Measurements from ENCODE around the gene MAGI1. TPM values are rescaled to one million over a fixed set of nuclear protein-coding genes. Genes with fewer than 3 reads are reported as not detected.
A peak's percentile ranks its signal among the peaks of the same experiment; 100 is the strongest.

Gene MAGI1
- polyA plus RNA-seq, 10 donors = 9.5 to 18.3 (median 14.3) TPM

- no peak for DNase-seq
Measured at GRCh38 chr3:65843732-65844131, 195.0 kb downstream of the MAGI1 start.

GRCh38 chr3:65837604-65838003 is 201.1 kb downstream of the MAGI1 start:
- no peak for DNase-seq

DNA sequence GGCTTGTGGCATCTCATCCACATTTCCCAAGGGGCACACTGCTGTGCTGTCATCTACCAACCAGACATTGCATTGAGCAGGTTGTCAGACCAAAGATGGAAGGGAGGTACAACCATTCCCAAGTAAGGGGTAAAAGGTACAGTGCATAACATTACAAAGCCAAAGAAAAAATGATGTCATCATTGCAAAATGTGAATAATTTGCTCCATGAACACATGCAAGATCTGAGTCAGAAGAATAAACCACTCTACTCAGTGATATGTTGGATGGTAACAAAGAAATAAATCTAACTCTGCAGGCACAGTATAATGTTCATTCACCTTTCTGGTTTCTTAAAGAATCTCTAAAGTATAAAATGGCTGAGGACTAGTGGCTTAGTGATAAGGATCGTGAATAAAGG is 202.7 kb downstream of the MAGI1 start:
- DNase-seq = no peak

DNA sequence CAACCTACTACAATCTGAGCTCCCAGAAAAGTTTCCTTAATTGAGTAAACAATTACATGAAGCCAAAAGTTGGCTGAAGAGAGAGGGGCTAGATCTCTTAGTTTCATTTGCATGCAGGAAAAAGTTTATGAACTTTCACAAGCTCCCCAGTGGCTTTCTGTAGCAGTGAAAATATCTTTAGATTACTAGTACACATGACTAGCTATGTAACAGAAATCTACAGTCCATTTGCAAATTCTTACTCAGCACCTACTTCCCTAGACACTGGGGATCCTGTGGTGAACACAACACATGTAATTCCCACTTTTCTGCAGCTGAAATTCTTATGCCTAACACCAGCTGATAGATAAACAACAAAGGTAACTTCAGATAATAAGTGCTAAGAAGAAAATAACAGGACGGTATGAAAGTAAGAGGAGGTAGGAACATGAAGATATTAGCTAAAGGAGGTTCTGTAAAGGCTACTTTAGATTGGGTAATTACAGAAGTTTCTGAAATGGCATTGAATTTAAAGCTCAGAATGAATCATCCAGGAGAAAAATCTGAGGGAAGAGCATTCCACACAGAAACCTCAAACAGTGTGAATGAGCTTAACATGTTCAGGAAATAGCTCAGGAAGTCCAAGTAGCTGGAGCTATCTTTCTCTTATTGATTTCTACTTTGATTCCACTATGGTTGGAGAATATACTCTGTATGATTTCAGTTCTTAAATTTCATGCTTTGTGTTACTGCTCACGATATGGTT is 204.8 kb downstream of the MAGI1 start:
- peak in 1 of 3 donors; percentile 52 for DNase-seq

GRCh38 chr3:65831733-65832425 is 206.8 kb downstream of the MAGI1 start:
- peak in 1 of 3 donors; percentile 81 for DNase-seq

GRCh38 chr3:65830948-65831732 is 207.6 kb downstream of the MAGI1 start:
- DNase-seq = no peak

- DNase-seq = no peak
Measured at GRCh38 chr3:65829228-65829627, 209.5 kb downstream of the MAGI1 start.

DNA sequence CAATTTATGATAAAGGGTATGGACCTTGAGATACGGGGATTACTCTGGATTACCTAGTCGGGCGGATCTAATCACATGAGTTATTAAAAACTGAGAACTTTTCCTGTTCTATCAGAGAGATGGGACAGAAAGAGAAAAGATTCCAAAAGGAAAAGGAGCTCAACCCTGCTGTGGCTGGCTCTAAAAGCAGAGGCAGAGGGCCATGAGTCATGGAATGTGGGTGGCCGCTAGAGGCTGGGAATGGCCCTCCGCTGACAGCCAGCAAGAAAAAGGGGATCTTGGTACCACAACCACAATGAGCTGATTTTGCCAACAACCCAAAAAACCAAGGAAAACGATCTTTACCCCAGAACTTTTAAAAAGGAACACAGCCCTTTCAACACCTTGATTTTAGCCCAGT is 210.0 kb downstream of the MAGI1 start:
- no peak for DNase-seq

DNA sequence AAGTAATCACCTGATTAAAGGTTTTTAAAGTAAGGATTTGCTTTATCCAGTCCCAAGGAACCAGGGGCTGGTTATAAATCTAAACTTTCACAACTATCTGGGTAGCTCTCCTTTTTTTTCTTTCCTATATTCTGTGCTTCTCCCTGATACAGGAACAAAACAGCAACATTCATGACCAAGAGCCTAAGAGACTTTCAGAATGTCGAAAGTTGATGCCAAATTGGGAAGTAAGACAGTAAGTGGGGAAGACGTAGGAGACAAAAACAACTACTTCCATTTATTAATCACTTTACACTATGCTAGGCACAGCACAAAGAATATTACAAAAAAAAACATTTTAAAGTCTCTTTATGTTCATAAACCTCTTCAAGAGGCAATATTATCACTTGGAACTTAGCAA is 211.6 kb downstream of the MAGI1 start:
- no peak for DNase-seq

- DNase-seq = peak in 2 of 3 donors; percentile 26 to 79
Measured at GRCh38 chr3:65824166-65824565, 214.6 kb downstream of the MAGI1 start.

- DNase-seq = no peak
Measured at GRCh38 chr3:65820600-65820999, 218.1 kb downstream of the MAGI1 start.

DNA sequence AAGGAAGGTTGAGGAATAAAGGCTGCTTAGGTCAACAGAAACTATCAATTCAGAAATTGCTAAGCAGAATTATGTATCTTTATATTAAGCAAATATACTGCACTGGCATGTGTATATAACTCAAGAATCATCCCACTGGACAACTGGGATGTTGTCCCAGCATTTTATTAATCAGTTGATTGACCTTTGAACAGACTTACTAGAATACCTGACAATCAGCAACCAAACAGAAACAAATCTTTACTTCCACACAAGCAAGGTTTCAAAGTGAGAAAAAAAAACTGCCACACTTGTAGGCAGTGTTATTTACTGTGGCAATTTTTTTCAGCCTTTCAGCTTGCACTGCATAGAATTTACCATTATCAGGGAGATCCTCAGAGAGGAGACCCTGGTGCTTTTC is 218.8 kb downstream of the MAGI1 start:
- no peak for DNase-seq

DNA sequence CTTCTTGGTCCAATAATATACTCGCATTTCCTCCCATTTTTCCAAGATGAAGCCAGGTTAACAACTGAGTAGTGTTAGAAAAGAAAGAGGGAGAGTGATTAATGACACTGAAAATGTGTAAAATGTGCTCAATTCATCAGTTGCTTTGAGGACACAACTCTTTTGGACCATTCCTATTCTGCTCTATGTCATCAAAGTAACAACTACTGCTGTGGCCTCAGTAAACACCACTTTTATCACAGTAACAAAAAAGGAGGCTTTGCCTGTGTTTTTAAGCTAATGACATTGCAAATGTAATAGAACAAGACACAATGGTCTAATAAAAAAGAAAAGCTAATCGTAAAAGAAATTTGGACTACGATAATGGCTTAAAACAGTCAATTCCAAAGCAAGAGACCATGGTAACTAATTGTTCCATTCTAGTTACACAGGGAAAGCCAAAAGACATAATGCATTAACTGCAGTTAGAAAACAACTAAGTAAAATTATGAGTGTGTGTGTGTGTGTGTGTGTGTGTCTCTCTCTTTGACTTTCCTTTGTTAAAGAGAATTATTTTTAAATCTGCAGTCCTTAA is 221.1 kb downstream of the MAGI1 start:
- no peak for DNase-seq

DNA sequence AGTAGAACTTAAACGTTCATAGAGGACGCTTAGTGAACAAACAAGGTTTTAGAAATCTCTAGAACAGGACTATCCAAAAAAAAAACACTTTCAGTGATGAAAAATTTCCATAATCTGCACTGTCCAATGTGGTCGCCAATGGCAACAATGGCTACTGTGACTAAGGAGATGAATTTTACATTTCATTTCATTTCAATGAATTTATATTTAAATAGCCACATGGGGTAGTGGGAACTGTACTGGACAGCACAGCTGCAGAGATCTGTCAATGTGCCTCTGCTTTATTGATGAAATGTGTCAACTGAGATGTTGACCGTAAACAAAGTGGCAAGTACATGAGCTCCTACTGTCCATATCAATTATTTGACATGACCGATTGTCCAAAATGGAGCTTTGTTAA is 222.5 kb downstream of the MAGI1 start:
- DNase-seq = no peak

GRCh38 chr3:65814845-65815578 is 223.7 kb downstream of the MAGI1 start:
- no peak for DNase-seq

DNA sequence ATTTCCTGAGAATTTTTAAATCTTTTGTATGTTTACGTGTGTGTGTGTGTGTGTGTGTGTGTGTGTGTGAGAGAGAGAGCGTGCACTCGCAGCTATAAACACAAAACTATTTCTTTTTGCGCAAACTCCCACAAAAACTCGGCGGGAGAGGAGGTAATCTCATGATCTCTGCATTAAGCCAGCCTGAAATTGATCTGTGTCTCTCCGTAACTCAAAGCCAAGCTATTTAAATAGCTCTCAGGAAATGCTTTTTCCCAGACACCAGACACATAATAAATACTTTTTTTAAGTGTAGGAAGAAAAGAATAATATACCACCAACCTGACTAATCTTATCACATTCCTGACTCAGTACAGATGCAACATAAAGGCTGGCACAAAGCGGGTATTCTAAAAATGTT is 226.8 kb downstream of the MAGI1 start:
- peak in 1 of 3 donors; percentile 60 for DNase-seq

- DNase-seq = peak; percentile 73 to 92 (median 84)
Measured at GRCh38 chr3:65811086-65811761, 227.5 kb downstream of the MAGI1 start.

GRCh38 chr3:65810302-65810701 is 228.4 kb downstream of the MAGI1 start:
- peak in 2 of 3 donors; percentile 35 to 61 for DNase-seq

DNA sequence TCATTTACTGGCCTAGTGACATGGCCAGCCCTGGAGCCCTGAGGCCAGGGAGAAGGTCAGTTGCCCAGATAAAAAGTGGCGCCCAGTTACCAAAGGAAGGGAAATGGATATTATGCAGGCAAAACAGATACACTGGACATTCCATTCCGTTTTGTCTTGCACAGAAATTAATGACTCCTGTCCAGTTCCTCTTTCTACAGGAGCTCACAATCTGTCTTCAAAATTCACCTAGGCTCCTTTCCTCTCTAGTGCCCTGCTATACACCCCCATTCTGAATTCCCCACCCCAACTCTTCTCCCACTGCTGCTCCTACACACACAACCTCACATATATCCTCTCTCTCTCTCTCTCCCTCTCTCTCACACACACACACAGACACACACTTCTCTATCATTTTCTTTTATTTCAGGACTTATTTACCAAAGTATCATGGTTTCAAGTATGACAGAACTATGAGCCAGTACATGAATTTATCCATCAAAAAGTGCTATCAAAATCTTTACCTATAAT is 229.0 kb downstream of the MAGI1 start:
- no peak for DNase-seq

- peak in 1 of 3 donors; percentile 56 for DNase-seq
Measured at GRCh38 chr3:65808824-65809223, 229.9 kb downstream of the MAGI1 start.

DNA sequence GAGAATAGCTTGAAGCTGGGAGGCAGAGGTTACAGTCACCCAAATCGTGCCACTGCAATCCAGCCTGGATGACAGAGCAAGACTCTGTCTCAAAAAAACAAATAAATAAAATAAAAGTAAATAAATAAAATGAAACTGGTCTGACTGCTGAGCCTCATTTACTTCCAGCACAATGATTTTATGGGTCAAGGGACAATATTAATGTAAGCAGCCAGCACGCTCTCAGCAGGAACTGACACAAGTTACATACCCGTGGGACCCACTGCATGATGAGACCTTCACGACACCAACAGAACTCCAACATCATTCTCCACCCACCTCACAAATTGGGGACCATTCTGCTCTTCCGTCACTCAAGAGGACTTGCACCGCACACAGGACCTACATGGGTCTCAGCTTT is 230.3 kb downstream of the MAGI1 start:
- DNase-seq = no peak

Data from muscle of back (tissue), 11 donors.